ENCODE measurements around the gene ASB2.

DNA sequence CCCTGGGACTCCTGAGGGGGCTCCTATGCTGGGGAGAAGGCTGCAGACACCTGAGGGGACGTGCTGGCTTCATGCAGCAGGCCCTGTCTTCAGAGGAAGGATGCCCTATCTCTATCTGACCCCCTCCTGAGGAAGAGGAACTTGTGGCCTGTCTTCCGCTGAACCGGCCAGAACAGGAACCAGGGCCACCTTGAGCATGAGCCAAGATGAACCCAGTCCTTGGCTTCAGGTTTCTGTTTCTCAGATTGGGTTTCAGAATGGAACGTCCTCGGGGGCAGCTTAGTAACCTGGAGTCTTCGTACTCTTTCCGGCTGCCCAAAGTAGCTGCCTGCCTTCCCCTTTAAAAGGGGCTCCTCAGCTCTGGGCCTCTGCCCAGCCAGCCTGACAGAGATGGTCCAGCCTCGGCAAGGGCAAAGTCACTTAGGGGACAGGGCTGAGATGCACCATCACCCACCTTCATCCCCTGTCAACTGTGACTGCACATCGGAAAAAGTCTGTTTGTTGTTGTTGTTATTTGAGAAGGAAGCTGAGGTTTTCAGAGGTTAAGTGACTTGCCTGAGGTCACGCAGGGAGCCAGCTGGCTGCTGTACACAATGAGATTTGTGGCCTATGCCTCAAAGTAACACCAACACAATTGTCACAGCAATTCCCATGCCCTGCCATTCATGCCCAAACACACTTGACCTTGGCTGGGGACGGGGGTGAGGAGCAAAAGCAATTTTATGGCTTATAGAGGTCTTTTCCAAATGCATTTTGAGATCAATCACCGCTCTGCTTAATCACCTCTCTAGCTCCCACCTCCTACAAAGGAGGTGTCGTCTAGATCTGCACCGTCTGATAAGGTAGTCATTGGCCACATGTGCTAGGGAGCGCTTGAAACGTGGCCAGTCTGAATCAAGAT is 13.4 kb downstream of the ASB2 start:
- TF ChIP-seq, protein P1, sequence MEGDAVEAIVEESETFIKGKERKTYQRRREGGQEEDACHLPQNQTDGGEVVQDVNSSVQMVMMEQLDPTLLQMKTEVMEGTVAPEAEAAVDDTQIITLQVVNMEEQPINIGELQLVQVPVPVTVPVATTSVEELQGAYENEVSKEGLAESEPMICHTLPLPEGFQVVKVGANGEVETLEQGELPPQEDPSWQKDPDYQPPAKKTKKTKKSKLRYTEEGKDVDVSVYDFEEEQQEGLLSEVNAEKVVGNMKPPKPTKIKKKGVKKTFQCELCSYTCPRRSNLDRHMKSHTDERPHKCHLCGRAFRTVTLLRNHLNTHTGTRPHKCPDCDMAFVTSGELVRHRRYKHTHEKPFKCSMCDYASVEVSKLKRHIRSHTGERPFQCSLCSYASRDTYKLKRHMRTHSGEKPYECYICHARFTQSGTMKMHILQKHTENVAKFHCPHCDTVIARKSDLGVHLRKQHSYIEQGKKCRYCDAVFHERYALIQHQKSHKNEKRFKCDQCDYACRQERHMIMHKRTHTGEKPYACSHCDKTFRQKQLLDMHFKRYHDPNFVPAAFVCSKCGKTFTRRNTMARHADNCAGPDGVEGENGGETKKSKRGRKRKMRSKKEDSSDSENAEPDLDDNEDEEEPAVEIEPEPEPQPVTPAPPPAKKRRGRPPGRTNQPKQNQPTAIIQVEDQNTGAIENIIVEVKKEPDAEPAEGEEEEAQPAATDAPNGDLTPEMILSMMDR (conservative IDR thresholded peaks at IDR 0.05; ENCODE audit: low read depth, low read length): no peak
- TF ChIP-seq ELK1 (IDR thresholded peaks at IDR 0.05; ENCODE audit: borderline replicate concordance, low read depth, low read length) (no peak), RCOR1 (IDR thresholded peaks at IDR 0.05; ENCODE audit: insufficient replicate concordance, low read length) (peak; percentile 94), SMC3 (IDR thresholded peaks at IDR 0.05; ENCODE audit: low read depth, low read length) (no peak), RFX5 (IDR thresholded peaks at IDR 0.05; ENCODE audit: low read depth, low read length) (no peak), CHD1 (IDR thresholded peaks at IDR 0.05; ENCODE audit: low read depth, low read length) (no peak), RAD21 (IDR thresholded peaks at IDR 0.05; ENCODE audit: low read length) (no peak), CEBPB (IDR thresholded peaks at IDR 0.05; ENCODE audit: low read depth, low read length) (no peak), POLR2A (IDR thresholded peaks at IDR 0.05; ENCODE audit: low read depth, low read length) (no peak), NFE2L2 (IDR thresholded peaks at IDR 0.05; ENCODE audit: low read depth, low read length) (no peak; the same call in 1 of the 2 replicates)

All from IMR-90 (cell line).